SK-N-SH (cell line): ENCODE results near the gene IFNG. TPM values are rescaled to one million over a fixed set of nuclear protein-coding genes. Genes with fewer than 3 reads are reported as not detected.
A peak's percentile ranks its signal among the peaks of the same experiment; 100 is the strongest.
"Not testable (repeated sequence)": the region's sequence is repeated elsewhere in the genome, so short reads cannot be mapped to it uniquely, and the experiment has no call there.

ENCODE experiments used
- CTCF ChIA-PET: fragments of 300-600, 350-600 bp; formaldehyde crosslinking; extraction: SDS; loops from one replicate; lab custom pipeline; 2021; lab: Yijun Ruan, JAX
- POLR2A ChIA-PET: fragments of 350-600 bp; sonication (Branson Sonifier 250); formaldehyde crosslinking; extraction: SDS; loops from one replicate; lab custom pipeline; 2020; ENCODE audit warnings: antibody characterized with exemption, inconsistent platforms; lab: Yijun Ruan, JAX
- DNase-seq: peaks from one replicate; pipeline ENCODE4 v3.0.0; 2012
- H2AFZ ChIP-seq: fragments of 200-600 bp; sonication (generic); 2 replicates; pipeline ENCODE4 v1.8.1; 2016; ENCODE audit warnings: antibody characterized with exemption, mild to moderate bottlenecking, low read depth
- H3F3A ChIP-seq: fragments of 200-600 bp; sonication (generic); replicated peaks from 2 replicates; pipeline ENCODE3; 2016; ENCODE audit warnings: antibody characterized with exemption, mild to moderate bottlenecking; ENCODE audit not compliant: insufficient read depth
- H3K27ac ChIP-seq, 2 experiments: fragments of 200-500 bp in 1 of 2; fragments of 200-600 bp in 1 of 2; sonication (Bioruptor generic) in 1 of 2; sonication (generic), shearing (Covaris generic) in 1 of 2; 2 replicates each; pipeline versions ENCODE4 v1.5.1 to v1.6.1; 2014 to 2016; ENCODE audit warnings: low read depth in 2 of 2, inconsistent platforms in 1 of 2, low read length in 1 of 2, mild to moderate bottlenecking in 1 of 2, mixed read lengths in 1 of 2
- H3K27me3 ChIP-seq: fragments of 200-600 bp; sonication (generic), shearing (Covaris generic); 2 replicates; pipeline ENCODE4 v1.6.1; 2016; ENCODE audit warnings: mixed run types; ENCODE audit not compliant: insufficient read depth
- H3K36me3 ChIP-seq, 2 experiments: fragments of 200-500 bp in 1 of 2; fragments of 200-600 bp in 1 of 2; sonication (Bioruptor generic) in 1 of 2; sonication (generic) in 1 of 2; replicated peaks in 1 of 2; 2 replicates each; pipeline versions ENCODE3 to v1.5.1; 2014 to 2016; ENCODE audit warnings: low read length in 1 of 2, mild to moderate bottlenecking in 1 of 2; ENCODE audit not compliant: insufficient read depth in 2 of 2, control insufficient read depth in 1 of 2
- H3K4me1 ChIP-seq, 2 experiments: fragments of 200-500 bp in 1 of 2; fragments of 200-600 bp in 1 of 2; sonication (Bioruptor generic) in 1 of 2; sonication (generic), shearing (Covaris generic) in 1 of 2; 2 replicates each; pipeline versions ENCODE4 v1.5.1 to v1.6.1; 2014 to 2016; ENCODE audit warnings: low read depth in 1 of 2, low read length in 1 of 2, mixed run types in 1 of 2; ENCODE audit not compliant: insufficient read depth in 2 of 2, control insufficient read depth in 1 of 2
- H3K4me2 ChIP-seq: fragments of 200-600 bp; sonication (generic), shearing (Covaris generic); 2 replicates; pipeline ENCODE4 v1.6.1; 2017; ENCODE audit warnings: mixed run types
- H3K4me3 ChIP-seq, 2 experiments: fragments of 200-500 bp in 1 of 2; fragments of 200-600 bp in 1 of 2; sonication (Bioruptor generic) in 1 of 2; sonication (generic), shearing (Covaris generic) in 1 of 2; 2 replicates each; pipeline versions ENCODE4 v1.5.1 to v1.8.1; 2014 to 2016; ENCODE audit warnings: low read depth in 2 of 2, inconsistent platforms in 1 of 2, low read length in 1 of 2, mild to moderate bottlenecking in 1 of 2, mixed read lengths in 1 of 2, moderate library complexity in 1 of 2
- H3K79me2 ChIP-seq: fragments of 200-600 bp; sonication (generic); 2 replicates; pipeline ENCODE4 v1.8.1; 2017; ENCODE audit warnings: mild to moderate bottlenecking; ENCODE audit not compliant: insufficient read depth
- H3K9ac ChIP-seq: fragments of 200-600 bp; sonication (generic); 2 replicates; pipeline ENCODE4 v1.6.1; 2017; ENCODE audit warnings: mixed run types
- H3K9me2 ChIP-seq: fragments of 200-600 bp; sonication (generic); 2 replicates; pipeline ENCODE4 v1.6.1; 2017; ENCODE audit warnings: mixed run types
- H3K9me3 ChIP-seq: fragments of 200-600 bp; sonication (generic); 2 replicates; pipeline ENCODE4 v1.6.1; 2017; ENCODE audit warnings: mixed run types, mild to moderate bottlenecking, moderate library complexity
- H4K20me1 ChIP-seq: fragments of 200-600 bp; sonication (generic); 2 replicates; pipeline ENCODE4 v1.6.1; 2017; ENCODE audit warnings: mild to moderate bottlenecking, mixed run types; ENCODE audit not compliant: insufficient read depth
- EP300 ChIP-seq, 2 experiments: IDR thresholded peaks; 2 replicates each; pipeline versions ENCODE4 v1.4.0 to v1.6.1; 2012; ENCODE audit warnings: borderline replicate concordance in 1 of 2, low read depth in 1 of 2, low read length in 1 of 2
- EZH2phosphoT487 ChIP-seq: fragments of 200-600 bp; sonication (generic); IDR thresholded peaks from 2 replicates; pipeline ENCODE4 v1.6.1; 2017; ENCODE audit warnings: low read depth, mixed run types, mild to moderate bottlenecking, antibody characterized with exemption, moderate library complexity, borderline replicate concordance
- GATA2 ChIP-seq: sonication (generic); formaldehyde crosslinking; IDR thresholded peaks from 2 replicates; pipeline ENCODE4 v1.5.0; 2020; ENCODE audit warnings: mild to moderate bottlenecking, missing genetic modification reagents
- JUND ChIP-seq: IDR thresholded peaks from 2 replicates; pipeline ENCODE4 v1.4.0; 2012
- PBX3 ChIP-seq: IDR thresholded peaks from 2 replicates; pipeline ENCODE4; 2012
- POLR2AphosphoS5 ChIP-seq: IDR thresholded peaks from 2 replicates; pipeline ENCODE4 v1.6.1; 2012; ENCODE audit warnings: low read depth, low read length
- RAD21 ChIP-seq: IDR thresholded peaks from 2 replicates; pipeline ENCODE4 v1.6.1; 2012; ENCODE audit warnings: mild to moderate bottlenecking, low read length
- RXRA ChIP-seq: IDR thresholded peaks from 2 replicates; pipeline ENCODE4 v1.4.0; 2012; ENCODE audit warnings: low read depth, mild to moderate bottlenecking, borderline replicate concordance
- TAF1 ChIP-seq: IDR thresholded peaks from 2 replicates; pipeline ENCODE4 v1.6.1; 2012; ENCODE audit warnings: low read depth, mild to moderate bottlenecking, low read length, moderate library complexity, borderline replicate concordance
- TEAD4 ChIP-seq: IDR thresholded peaks from 2 replicates; pipeline ENCODE4 v1.4.0; 2012; ENCODE audit warnings: mild to moderate bottlenecking, borderline replicate concordance; ENCODE audit not compliant: insufficient read depth
- USF1 ChIP-seq: IDR thresholded peaks from 2 replicates; pipeline ENCODE4 v1.4.0; 2012; ENCODE audit warnings: low read depth, borderline replicate concordance
- USF2 ChIP-seq: fragments of 150-350 bp; IDR thresholded peaks from 2 replicates; pipeline ENCODE4 v1.6.1; 2017; ENCODE audit warnings: antibody characterized with exemption, low read length, low read depth, borderline replicate concordance
- YY1 ChIP-seq: IDR thresholded peaks from 2 replicates; pipeline ENCODE4 v1.4.0; 2012; ENCODE audit warnings: low read depth, mild to moderate bottlenecking
- ZBTB33 ChIP-seq: IDR thresholded peaks from 2 replicates; pipeline ENCODE4 v1.4.0; 2012; ENCODE audit warnings: low read depth, borderline replicate concordance
- WGBS: methylation state at CpG from one replicate; pipeline ENCODE4 v1.1.6; 2017; ENCODE audit warnings: low lambda C conversion rate; 5-methylcytosine and 5-hydroxymethylcytosine counted together
- polyA plus RNA-seq, 3 experiments: library from polyadenylated mRNA; depleted of rRNA; stranded (reverse); fragments of >200 nt; gene quantifications; 2 replicates each; pipeline ENCODE4 v1.2.3, GENCODE V29; 2012

Gene IFNG
- polyA plus RNA-seq (2012; rRNA removed) = not detected in 2 replicates
- polyA plus RNA-seq (2012; cell fraction: cytosol; rRNA removed) = not detected in 2 replicates
- not detected in 2 replicates for polyA plus RNA-seq (2012; cell fraction: nucleus; rRNA removed)

- H4K20me1 ChIP-seq = no peaks in the 10 kb centered on the region
- DNase-seq = no peak
- TF ChIP-seq RXRA (no peak), EP300 (IDR thresholded peaks at IDR 0.05; ENCODE audit: borderline replicate concordance in 1 of 2, low read depth in 1 of 2, low read length in 1 of 2) (no peak), PBX3 (no peak)
- ChIA-PET CTCF (no interaction called here), POLR2A (no interaction called here)
- no peak within 1 kb of the TSS for H3K4me2 ChIP-seq
- H3K9me3 ChIP-seq = no peaks in the 10 kb centered on the region
- no peaks in the 10 kb centered on the region for H3K79me2 ChIP-seq
- H2AFZ ChIP-seq = no peak within 1 kb of the TSS
- WGBS = 33% methylated on average over 5 of the region's 5 CpGs
- H3K9me2 ChIP-seq = no peaks in the 10 kb centered on the region
- no peak within 1 kb of the TSS for H3K9ac ChIP-seq
- no peak within 1 kb of the TSS; a peak in 1 of 4 replicates for H3K4me3 ChIP-seq
- no peaks in the 10 kb centered on the region for H3F3A ChIP-seq
- no peak within 1 kb of the TSS for H3K27ac ChIP-seq
- H3K4me1 ChIP-seq = no peaks in the 10 kb centered on the region
- H3K36me3 ChIP-seq = no peaks in the 10 kb centered on the region
- no peaks in the 10 kb centered on the region for H3K27me3 ChIP-seq
Measured at GRCh38 chr12:68159681-68160304, at the start of gene IFNG. IFNG (minus strand) TSS chr12:68159740; CDS start chr12:68159615, 125 bp downstream.

- H3K9me3 ChIP-seq, H3K9ac ChIP-seq, POLR2A ChIA-PET, DNase-seq, H3K4me3 ChIP-seq, H3F3A ChIP-seq, H2AFZ ChIP-seq, H3K36me3 ChIP-seq, H3K79me2 ChIP-seq, H3K4me2 ChIP-seq, H3K4me1 ChIP-seq, H3K9me2 ChIP-seq, H3K27me3 ChIP-seq, H4K20me1 ChIP-seq: not testable (repeated sequence)
- peak overlapping the region in 1 of 2 experiments; percentile 64; a peak in 2 of 4 replicates for H3K27ac ChIP-seq
- 55% methylated on average over 12 of the region's 12 CpGs for WGBS
- CTCF ChIA-PET = interaction anchor here (1.4 to 3.5 kb wide), 2 partner anchors 14 to 108 kb away, joined by 4 to 21 read pairs; no protein-coding TSS in a partner anchor
Measured at GRCh38 chr12:68209048-68209728, 49.6 kb upstream of the IFNG start.

- peaks cover 0 to 4% of the 10 kb centered on the region in 2 experiments; a peak in 2 of 4 replicates for H3K4me1 ChIP-seq
- H3F3A ChIP-seq = no peaks in the 10 kb centered on the region
- ChIA-PET CTCF (interaction anchor here (1.2 to 3.5 kb wide), 2 partner anchors 15 to 25 kb away, joined by 3 to 21 read pairs; no protein-coding TSS in a partner anchor), POLR2A (no interaction called here)
- no peaks in the 10 kb centered on the region for H4K20me1 ChIP-seq
- H2AFZ ChIP-seq = no peak overlapping the region
- no peaks in the 10 kb centered on the region for H3K79me2 ChIP-seq
- H3K27me3 ChIP-seq = peaks cover 4% of the 10 kb centered on the region; the same call in 1 of the 2 replicates
- DNase-seq = no peak
- no peak overlapping the region for H3K27ac ChIP-seq
- no peaks in the 10 kb centered on the region for H3K36me3 ChIP-seq
- no peaks in the 10 kb centered on the region for H3K9me2 ChIP-seq
- H3K4me3 ChIP-seq = no peak overlapping the region
- no peak overlapping the region for H3K4me2 ChIP-seq
- no peak overlapping the region for H3K9ac ChIP-seq
- no peaks in the 10 kb centered on the region for H3K9me3 ChIP-seq
- TF ChIP-seq YY1 (no peak), RAD21 (no peak), ZBTB33 (no peak), EZH2phosphoT487 (no peak), EP300 (IDR thresholded peaks at IDR 0.05; ENCODE audit: borderline replicate concordance in 1 of 2, low read depth in 1 of 2, low read length in 1 of 2) (no peak), POLR2AphosphoS5 (no peak), RXRA (no peak), JUND (no peak), USF2 (no peak), GATA2 (CRISPR knock-in tag) (no peak), TEAD4 (no peak), USF1 (no peak), TAF1 (no peak)
Measured at GRCh38 chr12:68207276-68207675, 47.7 kb upstream of the IFNG start.
